HepG2 (cell line): ENCODE measurements around the gene SHLD1. TPM values are rescaled to one million over a fixed set of nuclear protein-coding genes. Genes with fewer than 3 reads are reported as not detected.

Experiments
- ATAC-seq: fragments of 200-7000 bp; cut with Tn5 transposase; 3 replicates; pipeline ENCODE4 v1.9.1; 2020; ENCODE audit warnings: mild to moderate bottlenecking, moderate library complexity
- BruUV-seq: library from RNA; stranded (reverse); fragments of 400-500 nt; replicated peaks from 2 replicates; lab custom pipeline; 2021; lab: Mats Ljungman, UMichigan
- CTCF ChIA-PET: fragments of 300-600 bp; formaldehyde crosslinking; extraction: SDS; loops from one replicate; lab custom pipeline; 2021; ENCODE audit warnings: low total read pairs, inconsistent platforms, low intra/inter-chr PET ratio; lab: Yijun Ruan, JAX
- POLR2A ChIA-PET: fragments of 350-600 bp; sonication (Branson Sonifier 250); formaldehyde crosslinking; loops from one replicate; lab custom pipeline; 2020; ENCODE audit warnings: antibody characterized with exemption, inconsistent platforms; lab: Yijun Ruan, JAX
- DNase-seq: peaks from one replicate; pipeline ENCODE4 v3.0.0-alpha.2; 2015; ENCODE audit warnings: low spot score
- FAIRE-seq: peaks from 3 replicates; lab custom pipeline; 2011; peaks lifted over from hg19 to GRCh38; lab: Jason Lieb, UNC
- H2AFZ ChIP-seq: one replicate; pipeline ENCODE4 v1.6.1; 2011; ENCODE audit warnings: low read length, inconsistent platforms
- H3K27ac ChIP-seq: fragments of 300-600 bp; 3 replicates; pipeline ENCODE4 v1.8.0; 2011; ENCODE audit warnings: mixed run types, mild to moderate bottlenecking, mixed read lengths, low read length, inconsistent platforms; ENCODE audit not compliant: insufficient read depth; ENCODE audit errors: extremely low read length
- H3K27me3 ChIP-seq, 2 experiments: fragments of 200-600 bp in 1 of 2; 2 replicates in 1 of 2; 3 replicates in 1 of 2; pipeline versions ENCODE4 v1.6.0 to v1.8.0; 2011; ENCODE audit warnings: low read length in 2 of 2, mild to moderate bottlenecking in 2 of 2, moderate library complexity in 2 of 2, inconsistent platforms in 1 of 2; ENCODE audit not compliant: insufficient read depth in 2 of 2, control insufficient read depth in 1 of 2
- H3K36me3 ChIP-seq, 2 experiments: fragments of 200-600 bp in 1 of 2; replicated peaks in 1 of 2; 2 replicates in 1 of 2; 3 replicates in 1 of 2; pipeline versions ENCODE4 v1.5.1 to v1.8.0; 2011; ENCODE audit warnings: low read length in 2 of 2, inconsistent platforms in 1 of 2; ENCODE audit not compliant: insufficient read depth in 2 of 2, control insufficient read depth in 1 of 2
- H3K4me1 ChIP-seq: 2 replicates; pipeline ENCODE4 v1.5.1; 2012; ENCODE audit warnings: low read length, inconsistent platforms; ENCODE audit not compliant: insufficient read depth
- H3K4me2 ChIP-seq: 2 replicates; pipeline ENCODE4 v1.6.0; 2011; ENCODE audit warnings: low read depth, low read length, inconsistent platforms
- H3K4me3 ChIP-seq, 3 experiments: fragments of 200-600 bp in 1 of 3; sonication (generic), shearing (Covaris generic) in 1 of 3; replicated peaks in 1 of 3; 2 replicates each; pipeline ENCODE4 v1.5.1; 2011 to 2016; ENCODE audit warnings: low read length in 3 of 3, inconsistent platforms in 2 of 3, low read depth in 2 of 3, mild to moderate bottlenecking in 2 of 3, control low read depth in 1 of 3, mixed read lengths in 1 of 3; ENCODE audit not compliant: insufficient read depth in 1 of 3
- H3K79me2 ChIP-seq: one replicate; pipeline ENCODE4 v1.6.1; 2011; ENCODE audit warnings: low read length, inconsistent platforms; ENCODE audit not compliant: insufficient read depth
- H3K9ac ChIP-seq: 2 replicates; pipeline ENCODE4 v1.6.0; 2011; ENCODE audit warnings: mild to moderate bottlenecking, low read depth, low read length, inconsistent platforms; ENCODE audit not compliant: insufficient read depth
- H3K9me3 ChIP-seq: 2 replicates; pipeline ENCODE4 v1.5.1; 2012; ENCODE audit warnings: mild to moderate bottlenecking, low read length
- H4K20me1 ChIP-seq: 2 replicates; pipeline ENCODE4 v1.6.0; 2011; ENCODE audit warnings: inconsistent platforms, mild to moderate bottlenecking, low read length, moderate library complexity; ENCODE audit not compliant: insufficient read depth
- BCL6 ChIP-seq: IDR thresholded peaks from 2 replicates; pipeline ENCODE4 v1.6.1; 2016; ENCODE audit warnings: missing genetic modification reagents, missing compliant biosample characterization
- CCDC6 ChIP-seq: sonication (generic); formaldehyde crosslinking; IDR thresholded peaks from 2 replicates; pipeline ENCODE4 v1.8.1; 2022; ENCODE audit warnings: mild to moderate bottlenecking, missing genetic modification reagents, moderate library complexity
- CENPT ChIP-seq: sonication (generic); formaldehyde crosslinking; IDR thresholded peaks from 2 replicates; pipeline ENCODE4 v1.8.0; 2022; ENCODE audit warnings: low read depth, mild to moderate bottlenecking, moderate library complexity, missing genetic modification reagents
- MAF1 ChIP-seq: sonication (generic); formaldehyde crosslinking; IDR thresholded peaks from 2 replicates; pipeline ENCODE4 v1.5.0; 2020; ENCODE audit warnings: missing genetic modification reagents, borderline replicate concordance
- MAFG ChIP-seq: sonication (generic); formaldehyde crosslinking; IDR thresholded peaks from 2 replicates; pipeline ENCODE4 v1.5.1; 2020; ENCODE audit warnings: mild to moderate bottlenecking, missing genetic modification reagents
- MATR3 ChIP-seq: sonication (generic); formaldehyde crosslinking; IDR thresholded peaks from 2 replicates; pipeline ENCODE4 v1.4.0; 2020; ENCODE audit warnings: missing genetic modification reagents
- PAWR ChIP-seq: sonication (generic); formaldehyde crosslinking; IDR thresholded peaks from 2 replicates; pipeline ENCODE4 v1.4.0; 2020; ENCODE audit warnings: missing genetic modification reagents, mild to moderate bottlenecking, borderline replicate concordance
- TRIM22 ChIP-seq: fragments of 450-650 bp; IDR thresholded peaks from 2 replicates; pipeline ENCODE4 v1.6.1; 2017
- ZBTB49 ChIP-seq: sonication (generic); formaldehyde crosslinking; IDR thresholded peaks from 2 replicates; pipeline ENCODE4 v1.4.0; 2020; ENCODE audit warnings: missing genetic modification reagents, borderline replicate concordance
- ZFAT ChIP-seq: sonication (generic); formaldehyde crosslinking; conservative IDR thresholded peaks from 2 replicates; pipeline ENCODE4 v1.8.1; 2023; ENCODE audit warnings: missing genetic modification reagents, inconsistent platforms
- ZFP91 ChIP-seq: sonication (generic); formaldehyde crosslinking; IDR thresholded peaks from 2 replicates; pipeline ENCODE4 v1.9.0; 2022; ENCODE audit warnings: missing genetic modification reagents, mild to moderate bottlenecking, borderline replicate concordance
- ZNF343 ChIP-seq: sonication (generic); formaldehyde crosslinking; IDR thresholded peaks from 2 replicates; pipeline ENCODE4 v1.4.0; 2020; ENCODE audit warnings: mild to moderate bottlenecking, missing genetic modification reagents
- ZNF782 ChIP-seq: sonication (generic); formaldehyde crosslinking; IDR thresholded peaks from 2 replicates; pipeline ENCODE4 v1.4.0; 2020; ENCODE audit warnings: missing genetic modification reagents, mild to moderate bottlenecking, borderline replicate concordance
- WGBS: methylation state at CpG from one replicate; pipeline ENCODE4 v1.1.6; 2017; ENCODE audit warnings: low lambda C conversion rate; 5-methylcytosine and 5-hydroxymethylcytosine counted together
- in situ Hi-C: cut with HindIII; loops from 2 replicates; pipeline ENCODE4 v1.10.0; 2017; ENCODE audit warnings: low pct_unique_long_range_greater_than_20kb; ENCODE audit not compliant: extremely low pct_ligation_motif_present
- intact Hi-C: fragments of 100-400 bp; cut with micrococcal nuclease; formaldehyde crosslinking; loops from one replicate; pipeline ENCODE4 v1.10.0; 2022; ENCODE audit not compliant: unreplicated experiment
- polyA plus RNA-seq, 8 experiments: library from polyadenylated mRNA; depleted of rRNA in 3 of 8; stranded (reverse) in 7 of 8; unstranded in 1 of 8; fragments of >200 nt; fragmentation: Illumina TruSeq in 4 of 8; extraction: Trizol in 4 of 8; gene quantifications; 2 replicates each; pipeline versions ENCODE4 v1.2.1 to v1.2.3, GENCODE V29; 2011 to 2016; ENCODE audit warnings: low read depth in 4 of 8, missing spikeins in 1 of 8, mixed read lengths in 1 of 8; ENCODE audit not compliant: insufficient read depth in 1 of 8
- total RNA-seq, 5 experiments: library from RNA; depleted of rRNA; stranded (reverse); fragments of >200 nt; fragmentation: Illumina TruSeq; extraction: Trizol; gene quantifications; 2 replicates each; pipeline ENCODE4 v1.2.3, GENCODE V29; 2016; ENCODE audit warnings: low read depth in 1 of 5

Gene SHLD1
- total and polyA plus RNA-seq, 2 of the 13 experiments (the other 11 are each of a cell fraction or from before 2014, with no cell fraction given), result 8.9 to 10.0 TPM

- ChIA-PET CTCF (no interaction called here), POLR2A (no interaction called here)
- no peaks in the 10 kb centered on the region for H3K79me2 ChIP-seq
- ATAC-seq (no peak), DNase-seq (no peak), FAIRE-seq (no peak)
- no peaks in the 10 kb centered on the region for H4K20me1 ChIP-seq
- TF ChIP-seq ZNF782 (CRISPR knock-in tag), result no peak
- no peak for TF ChIP-seq MATR3 (CRISPR knock-in tag)
- no peak for TF ChIP-seq CENPT
- TF ChIP-seq ZFP91 (CRISPR knock-in tag), result no peak
- TF ChIP-seq ZBTB49 (CRISPR knock-in tag), result no peak
- no peak for TF ChIP-seq ZNF343 (CRISPR knock-in tag)
- TF ChIP-seq ZFAT (CRISPR knock-in tag), result no peak
- TF ChIP-seq MAFG, result no peak
- TF ChIP-seq MAF1 (CRISPR knock-in tag), result no peak
- TF ChIP-seq CCDC6 (CRISPR knock-in tag), result no peak
- no peak for TF ChIP-seq PAWR (CRISPR knock-in tag)
- TF ChIP-seq TRIM22, result no peak
- no peak for TF ChIP-seq BCL6
- peaks cover 37% of the 10 kb centered on the region for H3K4me1 ChIP-seq
- H3K9me3 ChIP-seq, result no peaks in the 10 kb centered on the region
- peak overlapping the region; percentile 2 for H2AFZ ChIP-seq
- 31% methylated on average over 9 of the region's 9 CpGs for WGBS
- in situ Hi-C loops, result no loop called here
- peaks cover 0 to 11% of the 10 kb centered on the region in 2 experiments; a peak in 2 of 5 replicates for H3K27me3 ChIP-seq
- no peak overlapping the region for H3K9ac ChIP-seq
- peak overlapping the region; percentile 23; the same call in 1 of the 2 replicates for H3K4me2 ChIP-seq
- H3K27ac ChIP-seq, result no peak overlapping the region
- H3K36me3 ChIP-seq, result no peaks in the 10 kb centered on the region
- H3K4me3 ChIP-seq, result no peak overlapping the region
- intact Hi-C loops, result no loop called here
- no TSS peak for BruUV-seq
Measured at GRCh38 chr20:5882166-5882565, 132.0 kb downstream of the SHLD1 start.
